Measurements from ENCODE around the gene TSBP1. TPM values are rescaled to one million over a fixed set of nuclear protein-coding genes. Genes with fewer than 3 reads are reported as not detected.
A peak's percentile ranks its signal among the peaks of the same experiment; 100 is the strongest.
"Not testable (repeated sequence)": the region's sequence is repeated elsewhere in the genome, so short reads cannot be mapped to it uniquely, and the experiment has no call there.

The TSBP1 gene
- total RNA-seq, 1 experiment from 2014 or later, result not detected

GRCh38 chr6:32271429-32271828 is 100.3 kb downstream of the TSBP1 start:
- BruUV-seq (replicated peaks), result no TSS peak
- H3K4me1 Mint-ChIP-seq (ENCODE audit: insufficient read depth, unreplicated experiment), result no peaks in the 10 kb centered on the region
- peaks cover 44% of the 10 kb centered on the region for H3K27me3 Mint-ChIP-seq (ENCODE audit: insufficient read depth, unreplicated experiment)

GRCh38 chr6:32268459-32268858 is 103.2 kb downstream of the TSBP1 start:
- BruUV-seq (replicated peaks); POLR2A ChIA-PET; H3K9me3 Mint-ChIP-seq (ENCODE audit: unreplicated experiment); H3K27ac Mint-ChIP-seq (ENCODE audit: low read depth, unreplicated experiment); H3K4me1 Mint-ChIP-seq (ENCODE audit: insufficient read depth, unreplicated experiment); H3K36me3 Mint-ChIP-seq (ENCODE audit: insufficient read depth, unreplicated experiment); DNase-seq (ENCODE audit: unreplicated experiment); H3K4me3 Mint-ChIP-seq (ENCODE audit: unreplicated experiment); intact Hi-C loops (cut with micrococcal nuclease): not testable (repeated sequence)
- H3K27me3 Mint-ChIP-seq (ENCODE audit: insufficient read depth, unreplicated experiment), result peaks cover 27% of the 10 kb centered on the region
- CTCF ChIA-PET, result interaction anchor here (1.0 to 1.8 kb wide), 2 partner anchors 13 to 24 kb away, joined by 3 to 7 read pairs; no protein-coding TSS in a partner anchor

More at GRCh38 chr6:32271429-32271828, 100.3 kb downstream of the TSBP1 start:
- H3K27ac Mint-ChIP-seq (ENCODE audit: low read depth, unreplicated experiment), result no peak overlapping the region
- ChIA-PET POLR2A (no interaction called here), CTCF (interaction anchor here (1.0 to 1.1 kb wide), 2 partner anchors 9 to 515 kb away, joined by 3 read pairs; no protein-coding TSS in a partner anchor)
- no peaks in the 10 kb centered on the region for H3K36me3 Mint-ChIP-seq (ENCODE audit: insufficient read depth, unreplicated experiment)
- no peaks in the 10 kb centered on the region for H3K9me3 Mint-ChIP-seq (ENCODE audit: unreplicated experiment)
- H3K4me3 Mint-ChIP-seq (ENCODE audit: unreplicated experiment), result no peak overlapping the region
- DNase-seq (ENCODE audit: unreplicated experiment), result no peak
- intact Hi-C loops (cut with micrococcal nuclease), result no loop called here
- TF ChIP-seq, protein P1, sequence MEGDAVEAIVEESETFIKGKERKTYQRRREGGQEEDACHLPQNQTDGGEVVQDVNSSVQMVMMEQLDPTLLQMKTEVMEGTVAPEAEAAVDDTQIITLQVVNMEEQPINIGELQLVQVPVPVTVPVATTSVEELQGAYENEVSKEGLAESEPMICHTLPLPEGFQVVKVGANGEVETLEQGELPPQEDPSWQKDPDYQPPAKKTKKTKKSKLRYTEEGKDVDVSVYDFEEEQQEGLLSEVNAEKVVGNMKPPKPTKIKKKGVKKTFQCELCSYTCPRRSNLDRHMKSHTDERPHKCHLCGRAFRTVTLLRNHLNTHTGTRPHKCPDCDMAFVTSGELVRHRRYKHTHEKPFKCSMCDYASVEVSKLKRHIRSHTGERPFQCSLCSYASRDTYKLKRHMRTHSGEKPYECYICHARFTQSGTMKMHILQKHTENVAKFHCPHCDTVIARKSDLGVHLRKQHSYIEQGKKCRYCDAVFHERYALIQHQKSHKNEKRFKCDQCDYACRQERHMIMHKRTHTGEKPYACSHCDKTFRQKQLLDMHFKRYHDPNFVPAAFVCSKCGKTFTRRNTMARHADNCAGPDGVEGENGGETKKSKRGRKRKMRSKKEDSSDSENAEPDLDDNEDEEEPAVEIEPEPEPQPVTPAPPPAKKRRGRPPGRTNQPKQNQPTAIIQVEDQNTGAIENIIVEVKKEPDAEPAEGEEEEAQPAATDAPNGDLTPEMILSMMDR (IDR thresholded peaks at IDR 0.05; ENCODE audit: unreplicated experiment), result no peak

- H3K27ac Mint-ChIP-seq (ENCODE audit: low read depth, unreplicated experiment), result no peak overlapping the region
- TF ChIP-seq, protein P1 (IDR thresholded peaks at IDR 0.05; ENCODE audit: unreplicated experiment), result no peak
- CTCF ChIA-PET, result interaction anchor here (1.8 to 2.3 kb wide), 2 partner anchors 11 to 22 kb away, joined by 6 to 7 read pairs; no protein-coding TSS in a partner anchor
- no TSS peak for BruUV-seq (replicated peaks)
- POLR2A ChIA-PET, result no interaction called here
- H3K4me1 Mint-ChIP-seq (ENCODE audit: insufficient read depth, unreplicated experiment), result no peaks in the 10 kb centered on the region
- peaks cover 19% of the 10 kb centered on the region for H3K27me3 Mint-ChIP-seq (ENCODE audit: insufficient read depth, unreplicated experiment)
- no peaks in the 10 kb centered on the region for H3K36me3 Mint-ChIP-seq (ENCODE audit: insufficient read depth, unreplicated experiment)
- peaks cover 3% of the 10 kb centered on the region for H3K9me3 Mint-ChIP-seq (ENCODE audit: unreplicated experiment)
- intact Hi-C loops (cut with micrococcal nuclease), result no loop called here
- no peak for DNase-seq (ENCODE audit: unreplicated experiment)
- H3K4me3 Mint-ChIP-seq (ENCODE audit: unreplicated experiment), result no peak overlapping the region
Observed at GRCh38 chr6:32267035-32267434, 104.7 kb downstream of the TSBP1 start.

DNA sequence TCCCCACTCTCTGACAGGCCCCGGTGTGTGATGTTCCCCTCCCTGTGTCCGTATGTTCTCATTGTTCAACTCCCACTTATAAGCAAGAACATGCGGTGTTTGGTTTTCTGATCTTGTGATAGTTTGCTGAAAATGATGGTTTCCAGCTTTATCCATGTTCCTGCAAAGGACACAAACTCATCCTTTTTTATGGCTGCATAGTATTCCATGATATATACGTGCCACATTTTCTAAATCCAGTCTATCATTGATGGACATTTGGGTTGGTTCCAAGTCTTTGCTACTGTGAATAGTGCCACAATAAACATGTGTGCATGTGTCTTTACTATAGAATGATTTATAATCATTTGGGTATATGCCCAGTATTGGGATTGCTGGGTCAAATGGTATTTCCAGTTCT is 114.4 kb downstream of the TSBP1 start:
- H3K4me3 Mint-ChIP-seq (ENCODE audit: unreplicated experiment); H3K9me3 Mint-ChIP-seq (ENCODE audit: unreplicated experiment); DNase-seq (ENCODE audit: unreplicated experiment); BruUV-seq (replicated peaks); H3K36me3 Mint-ChIP-seq (ENCODE audit: insufficient read depth, unreplicated experiment); POLR2A ChIA-PET; H3K4me1 Mint-ChIP-seq (ENCODE audit: insufficient read depth, unreplicated experiment); intact Hi-C loops (cut with micrococcal nuclease); H3K27ac Mint-ChIP-seq (ENCODE audit: low read depth, unreplicated experiment): not testable (repeated sequence)
- peaks cover 52% of the 10 kb centered on the region for H3K27me3 Mint-ChIP-seq (ENCODE audit: insufficient read depth, unreplicated experiment)
- CTCF ChIA-PET, result interaction anchor here (1.1 to 3.9 kb wide), 2 partner anchors 8 to 12 kb away, joined by 5 to 34 read pairs; no protein-coding TSS in a partner anchor

DNA sequence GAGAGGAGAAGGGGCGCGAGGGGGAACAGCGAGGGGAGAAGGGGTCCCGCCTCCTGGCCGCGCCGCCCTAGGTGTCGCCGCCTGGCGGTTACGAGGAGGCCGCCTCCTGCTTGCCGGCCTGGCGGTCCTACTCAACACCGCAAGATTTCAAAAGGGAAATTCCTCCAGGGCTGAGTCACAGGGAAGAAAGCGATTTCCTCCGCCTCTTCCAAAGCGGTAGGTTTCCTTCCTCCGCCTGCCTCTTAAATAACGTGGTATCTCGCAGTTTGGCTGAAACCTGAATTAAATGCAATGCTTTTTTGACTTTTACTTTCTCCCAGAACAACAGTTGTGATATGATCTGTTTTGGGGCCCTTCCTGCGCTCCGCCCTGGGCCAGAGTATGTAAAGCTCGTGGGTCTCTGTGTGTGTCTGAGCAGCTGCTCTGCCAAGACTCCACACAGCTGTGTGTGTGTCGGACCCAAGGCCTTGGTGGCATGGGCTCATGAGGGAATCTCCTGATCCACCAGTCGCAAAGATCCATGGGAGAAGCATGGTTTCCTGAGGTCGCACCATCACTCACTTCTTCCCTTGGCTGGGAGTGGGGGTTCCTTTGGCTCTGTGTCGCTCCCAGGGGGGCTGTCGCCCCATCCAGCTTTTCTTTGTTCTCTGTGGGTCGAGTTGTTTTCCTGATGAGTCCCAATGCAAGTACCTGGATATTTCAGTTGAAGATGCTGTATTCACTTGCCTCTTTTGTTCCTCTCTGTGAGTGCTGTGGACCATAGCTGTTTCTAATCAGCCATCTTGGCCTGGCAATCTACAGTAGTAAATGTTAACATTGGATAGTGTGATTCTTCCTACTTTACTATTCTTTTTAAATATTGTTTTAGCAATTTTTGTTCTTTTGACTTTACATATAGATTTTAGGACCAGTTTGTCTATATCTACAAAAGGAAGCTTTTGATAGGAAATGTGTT is 116.2 kb downstream of the TSBP1 start:
- H3K36me3 Mint-ChIP-seq (ENCODE audit: insufficient read depth, unreplicated experiment), result no peaks in the 10 kb centered on the region
- intact Hi-C loops (cut with micrococcal nuclease), result no loop called here
- POLR2A ChIA-PET, result interaction anchor here (0.6 to 2.1 kb wide), 5 partner anchors 13 to 613 kb away, joined by 3 to 6 read pairs (median 3); partner anchors contain the start of gene RNF5
- peaks cover 6% of the 10 kb centered on the region for H3K4me1 Mint-ChIP-seq (ENCODE audit: insufficient read depth, unreplicated experiment)
- H3K27ac Mint-ChIP-seq (ENCODE audit: low read depth, unreplicated experiment), result peak overlapping the region; percentile 21
- peak overlapping the region; percentile 66 for H3K4me3 Mint-ChIP-seq (ENCODE audit: unreplicated experiment)
- CTCF ChIA-PET, result interaction anchor here (0.5 to 3.9 kb wide), 12 partner anchors 8 to 855 kb away, joined by 3 to 34 read pairs (median 3); no protein-coding TSS in a partner anchor
- BruUV-seq (replicated peaks), result no TSS peak
- peak; percentile 90 for DNase-seq (ENCODE audit: unreplicated experiment)
- TF ChIP-seq, protein P1 (IDR thresholded peaks at IDR 0.05; ENCODE audit: unreplicated experiment), result peak; percentile 81
- H3K9me3 Mint-ChIP-seq (ENCODE audit: unreplicated experiment), result no peaks in the 10 kb centered on the region
- peaks cover 51% of the 10 kb centered on the region for H3K27me3 Mint-ChIP-seq (ENCODE audit: insufficient read depth, unreplicated experiment)

All from MCF 10A (cell line).